ENCODE measurements around the gene CNN3. TPM values are rescaled to one million over a fixed set of nuclear protein-coding genes. Genes with fewer than 3 reads are reported as not detected.

Gene CNN3
- total RNA-seq, 1 donor from 2014 or later: 123 TPM

Other genes starting within 250 kb of the CNN3 start
- gene SLC44A3, start 106.8 kb downstream of the CNN3 start, total RNA-seq: 1.7 TPM
- gene ALG14, start 145.8 kb upstream of the CNN3 start, total RNA-seq: 1.5 TPM
- gene TLCD4, start 190.2 kb upstream of the CNN3 start, total RNA-seq: 9.1 TPM

Measured in temporal lobe (tissue), 1 donor.